ENCODE data around the gene MB. TPM values are rescaled to one million over a fixed set of nuclear protein-coding genes. Genes with fewer than 3 reads are reported as not detected.

The MB gene
- total RNA-seq, 1 experiment from 2014 or later, result 17.3 TPM

DNA sequence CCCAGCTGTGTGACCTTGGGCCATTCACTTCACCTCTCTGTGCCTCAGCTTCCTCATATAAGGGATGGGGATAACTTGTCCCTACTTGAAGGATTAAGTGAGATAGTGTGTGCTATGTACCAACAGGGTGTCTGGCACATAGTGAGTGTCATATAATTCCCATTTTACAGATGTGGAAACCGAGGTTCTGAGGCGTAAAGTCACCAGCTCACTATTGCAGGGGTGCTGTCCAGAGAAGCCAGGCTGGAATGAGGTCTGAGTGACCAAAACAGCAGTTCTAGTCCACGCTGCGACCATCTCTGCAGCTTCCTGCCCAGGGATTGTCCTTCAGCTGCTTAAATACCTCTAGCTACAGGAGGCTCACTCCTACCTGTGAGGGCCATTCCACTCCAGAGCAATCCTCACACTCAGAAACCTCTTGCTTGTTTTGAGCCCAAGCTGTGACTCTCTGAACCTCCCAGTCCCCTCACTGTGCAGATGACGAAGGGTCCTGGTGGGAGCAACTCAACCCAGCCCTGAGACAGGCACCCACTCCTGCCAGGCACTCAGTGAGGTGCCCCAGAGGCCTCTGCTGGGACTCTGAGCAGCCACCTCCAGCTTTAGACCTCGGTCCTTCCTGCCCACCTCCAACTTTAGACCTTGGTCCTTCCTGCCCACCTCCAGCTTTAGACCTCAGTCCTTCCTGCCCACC lies 5.8 kb downstream of the MB start:
- BruUV-seq (replicated peaks), result no TSS peak
- DNase-seq (ENCODE audit: low read depth, low spot score) (no peak), ATAC-seq (0 out of 2 replicates have a peak, but pooled peaks have one; percentile 15)
- H3K36me3 ChIP-seq (ENCODE audit: control insufficient read depth, insufficient read depth, low read length), result no peaks in the 10 kb centered on the region
- POLR2A ChIA-PET, result no interaction called here
- H3K27me3 ChIP-seq (ENCODE audit: control insufficient read depth, insufficient read depth, low read length), result no peaks in the 10 kb centered on the region
- in situ Hi-C loops (cut with HindIII; ENCODE audit: low pct_unique_long_range_greater_than_20kb, low sequenced_read_pairs), result no loop called here
- peaks cover 24% of the 10 kb centered on the region for H3K4me1 ChIP-seq (ENCODE audit: control insufficient read depth, insufficient read depth, low read length)
- H3K27ac ChIP-seq (ENCODE audit: low read length), result peak overlapping the region; percentile 96
- TF ChIP-seq TCF7L2 (IDR thresholded peaks at IDR 0.05; ENCODE audit: low read depth, low read length), result no peak
- TF ChIP-seq POLR2AphosphoS5 (IDR thresholded peaks at IDR 0.05; ENCODE audit: low read depth, low read length), result no peak
- TF ChIP-seq, protein P1, sequence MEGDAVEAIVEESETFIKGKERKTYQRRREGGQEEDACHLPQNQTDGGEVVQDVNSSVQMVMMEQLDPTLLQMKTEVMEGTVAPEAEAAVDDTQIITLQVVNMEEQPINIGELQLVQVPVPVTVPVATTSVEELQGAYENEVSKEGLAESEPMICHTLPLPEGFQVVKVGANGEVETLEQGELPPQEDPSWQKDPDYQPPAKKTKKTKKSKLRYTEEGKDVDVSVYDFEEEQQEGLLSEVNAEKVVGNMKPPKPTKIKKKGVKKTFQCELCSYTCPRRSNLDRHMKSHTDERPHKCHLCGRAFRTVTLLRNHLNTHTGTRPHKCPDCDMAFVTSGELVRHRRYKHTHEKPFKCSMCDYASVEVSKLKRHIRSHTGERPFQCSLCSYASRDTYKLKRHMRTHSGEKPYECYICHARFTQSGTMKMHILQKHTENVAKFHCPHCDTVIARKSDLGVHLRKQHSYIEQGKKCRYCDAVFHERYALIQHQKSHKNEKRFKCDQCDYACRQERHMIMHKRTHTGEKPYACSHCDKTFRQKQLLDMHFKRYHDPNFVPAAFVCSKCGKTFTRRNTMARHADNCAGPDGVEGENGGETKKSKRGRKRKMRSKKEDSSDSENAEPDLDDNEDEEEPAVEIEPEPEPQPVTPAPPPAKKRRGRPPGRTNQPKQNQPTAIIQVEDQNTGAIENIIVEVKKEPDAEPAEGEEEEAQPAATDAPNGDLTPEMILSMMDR (IDR thresholded peaks at IDR 0.05), result no peak
- no peak for TF ChIP-seq REST (IDR thresholded peaks at IDR 0.05; ENCODE audit: insufficient read depth in 1 of 2, low read depth in 2 of 2, low read length in 1 of 2)
- TF ChIP-seq SIN3A (IDR thresholded peaks at IDR 0.05; ENCODE audit: borderline replicate concordance, insufficient read depth, low read depth, low read length), result no peak
- H3K9me3 ChIP-seq (ENCODE audit: control insufficient read depth, insufficient read depth, low read depth, low read length), result no peaks in the 10 kb centered on the region
- CTCF ChIA-PET, result no interaction called here
- no peak overlapping the region for H3K4me3 ChIP-seq (ENCODE audit: low read depth in 2 of 2, low read length in 2 of 2)
- intact Hi-C loops (cut with micrococcal nuclease; ENCODE audit: unreplicated experiment), result no loop called here

GRCh38 chr22:35610741-35611140 lies 6.4 kb downstream of the MB start:
- intact Hi-C loops (cut with micrococcal nuclease; ENCODE audit: unreplicated experiment), result no loop called here

More at GRCh38 chr22:35610741-35611140, 6.4 kb downstream of the MB start:
- ATAC-seq (no peak), DNase-seq (ENCODE audit: low read depth, low spot score) (no peak)
- no TSS peak for BruUV-seq (replicated peaks)
- Histone ChIP-seq H3K4me1 (ENCODE audit: control insufficient read depth, insufficient read depth, low read length) (peaks cover 28% of the 10 kb centered on the region), H3K27me3 (ENCODE audit: control insufficient read depth, insufficient read depth, low read length) (no peaks in the 10 kb centered on the region), H3K4me3 (ENCODE audit: low read depth in 2 of 2, low read length in 2 of 2) (no peak overlapping the region), H3K27ac (ENCODE audit: low read length) (peak overlapping the region; percentile 96), H3K9me3 (ENCODE audit: control insufficient read depth, insufficient read depth, low read depth, low read length) (no peaks in the 10 kb centered on the region), H3K36me3 (ENCODE audit: control insufficient read depth, insufficient read depth, low read length) (no peaks in the 10 kb centered on the region)
- POLR2A ChIA-PET, result no interaction called here
- CTCF ChIA-PET, result no interaction called here
- TF ChIP-seq REST (IDR thresholded peaks at IDR 0.05; ENCODE audit: insufficient read depth in 1 of 2, low read depth in 2 of 2, low read length in 1 of 2) (no peak), POLR2AphosphoS5 (IDR thresholded peaks at IDR 0.05; ENCODE audit: low read depth, low read length) (no peak), TCF7L2 (IDR thresholded peaks at IDR 0.05; ENCODE audit: low read depth, low read length) (no peak), SIN3A (IDR thresholded peaks at IDR 0.05; ENCODE audit: borderline replicate concordance, insufficient read depth, low read depth, low read length) (no peak)
- TF ChIP-seq, protein P1 (IDR thresholded peaks at IDR 0.05), result no peak
- in situ Hi-C loops (cut with HindIII; ENCODE audit: low pct_unique_long_range_greater_than_20kb, low sequenced_read_pairs), result no loop called here
